Smooth muscle cell (in vitro differentiated cells): Measurements from ENCODE around the gene PHC2. TPM values are rescaled to one million over a fixed set of nuclear protein-coding genes. Genes with fewer than 3 reads are reported as not detected.

Source experiments
- DNase-seq: peaks from one replicate; lab custom pipeline; 2025; ENCODE audit not compliant: unreplicated experiment; lab: John Stamatoyannopoulos, UW
- H2AFZ ChIP-seq: fragments of 200-600 bp; sonication (generic); 2 replicates; pipeline ENCODE4 v1.6.0; 2016; ENCODE audit warnings: antibody characterized with exemption, low read depth, mild to moderate bottlenecking
- H3F3A ChIP-seq: fragments of 200-600 bp; sonication (generic); 2 replicates; pipeline ENCODE4 v1.6.0; 2017; ENCODE audit warnings: antibody characterized with exemption, low read depth
- H3K27ac ChIP-seq: fragments of 200-600 bp; sonication (generic); 2 replicates; pipeline ENCODE4 v1.5.1; 2016; ENCODE audit warnings: low read depth, mild to moderate bottlenecking
- H3K27me3 ChIP-seq: fragments of 200-600 bp; sonication (generic); 2 replicates; pipeline ENCODE4 v1.6.1; 2016; ENCODE audit warnings: low read depth, mild to moderate bottlenecking
- H3K36me3 ChIP-seq: fragments of 200-600 bp; sonication (generic); 2 replicates; pipeline ENCODE4 v1.5.1; 2016; ENCODE audit warnings: low read depth
- H3K4me1 ChIP-seq: fragments of 200-600 bp; sonication (generic); 2 replicates; pipeline ENCODE4 v1.5.1; 2016; ENCODE audit warnings: low read depth
- H3K4me2 ChIP-seq: fragments of 200-600 bp; sonication (generic); 2 replicates; pipeline ENCODE4 v1.6.0; 2016; ENCODE audit warnings: mild to moderate bottlenecking
- H3K4me3 ChIP-seq: fragments of 200-600 bp; sonication (generic); 2 replicates; pipeline ENCODE4 v1.5.1; 2016; ENCODE audit warnings: mild to moderate bottlenecking
- H3K79me2 ChIP-seq: fragments of 200-600 bp; sonication (generic); 2 replicates; pipeline ENCODE4 v1.6.0; 2016; ENCODE audit warnings: low read depth, mild to moderate bottlenecking
- H3K9ac ChIP-seq: fragments of 200-600 bp; sonication (generic); 2 replicates; pipeline ENCODE4 v1.6.0; 2016; ENCODE audit warnings: low read depth
- H3K9me3 ChIP-seq: fragments of 200-600 bp; sonication (generic); replicated peaks from 2 replicates; pipeline ENCODE4 v1.5.1; 2016; ENCODE audit warnings: low read depth
- H4K20me1 ChIP-seq: fragments of 200-600 bp; sonication (generic); 2 replicates; pipeline ENCODE4 v1.6.0; 2016; ENCODE audit warnings: low read depth
- CTCF ChIP-seq: fragments of 200-600 bp; sonication (generic); IDR thresholded peaks from 2 replicates; pipeline ENCODE4 v1.5.1; 2017; ENCODE audit warnings: borderline replicate concordance, mild to moderate bottlenecking, antibody characterized with exemption; ENCODE audit not compliant: insufficient read depth, poor library complexity, severe bottlenecking
- WGBS: methylation state at CpG from one replicate; pipeline ENCODE4 v1.1.7; 2016; ENCODE audit warnings: low lambda C conversion rate; 5-methylcytosine and 5-hydroxymethylcytosine counted together
- polyA plus RNA-seq: library from polyadenylated mRNA; unstranded; fragments of >200 nt; fragmentation: Nextera tagmentation; extraction: Ambion mirVana; gene quantifications from 2 replicates; pipeline ENCODE4 v1.2.1, GENCODE V29; 2016
- total RNA-seq: library from RNA; depleted of rRNA; stranded (reverse); fragments of >200 nt; gene quantifications from 2 replicates; pipeline ENCODE4 v1.2.3, GENCODE V29; 2014

The PHC2 gene
- total and polyA plus RNA-seq, 2 experiments from 2014 or later: 42.4 to 109 TPM

GRCh38 chr1:33275706-33276572 is 155.0 kb downstream of the PHC2 start:
- Histone ChIP-seq H2AFZ (no peak overlapping the region), H3K36me3 (no peaks in the 10 kb centered on the region), H3K4me2 (no peak overlapping the region), H3K27ac (no peak overlapping the region), H4K20me1 (peaks cover 52% of the 10 kb centered on the region), H3K27me3 (no peaks in the 10 kb centered on the region), H3K4me1 (no peaks in the 10 kb centered on the region), H3K4me3 (no peak overlapping the region), H3F3A (no peaks in the 10 kb centered on the region), H3K9me3 (no peaks in the 10 kb centered on the region), H3K9ac (no peak overlapping the region), H3K79me2 (peaks cover 11% of the 10 kb centered on the region)
- WGBS: 97% methylated on average over 40 of the region's 45 CpGs
- TF ChIP-seq CTCF: no peak
- DNase-seq: no peak

DNA sequence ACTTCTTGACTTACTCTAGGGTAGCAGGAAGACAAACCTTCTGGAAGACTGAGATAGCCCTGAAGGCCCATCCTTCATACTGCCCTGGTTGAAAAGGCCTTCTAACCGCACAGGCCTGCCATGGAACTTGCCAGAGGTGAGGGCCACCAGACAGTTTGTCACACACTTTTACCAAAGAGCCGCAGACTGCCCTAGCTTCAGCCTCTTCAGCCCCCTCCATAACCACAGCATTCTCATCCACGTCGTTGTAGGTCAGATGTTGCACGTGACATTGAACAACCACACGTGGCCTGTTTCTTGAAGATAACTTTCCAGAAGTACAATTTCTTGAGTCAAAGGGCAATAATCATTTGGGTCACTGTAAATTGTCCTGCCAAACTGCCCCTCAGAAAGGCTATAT is 155.7 kb downstream of the PHC2 start:
- H4K20me1 ChIP-seq: peaks cover 60% of the 10 kb centered on the region
- no peak overlapping the region for H3K27ac ChIP-seq
- H3K4me2 ChIP-seq: no peak overlapping the region
- H3K36me3 ChIP-seq: no peaks in the 10 kb centered on the region
- no peaks in the 10 kb centered on the region for H3K27me3 ChIP-seq
- no peak overlapping the region for H2AFZ ChIP-seq
- H3K79me2 ChIP-seq: peaks cover 17% of the 10 kb centered on the region
- H3K9me3 ChIP-seq: no peaks in the 10 kb centered on the region
- no peaks in the 10 kb centered on the region for H3K4me1 ChIP-seq
- no peak for TF ChIP-seq CTCF
- DNase-seq: no peak
- no peak overlapping the region for H3K9ac ChIP-seq
- H3F3A ChIP-seq: no peaks in the 10 kb centered on the region
- no peak overlapping the region for H3K4me3 ChIP-seq
- 91% methylated on average over 6 of the region's 6 CpGs for WGBS

- no peak for TF ChIP-seq CTCF
- Histone ChIP-seq H3K36me3 (no peaks in the 10 kb centered on the region), H3K27ac (no peak overlapping the region), H3K9ac (no peak overlapping the region), H3K9me3 (no peaks in the 10 kb centered on the region), H4K20me1 (peaks cover 67% of the 10 kb centered on the region), H3K79me2 (peaks cover 23% of the 10 kb centered on the region), H2AFZ (no peak overlapping the region), H3K4me1 (no peaks in the 10 kb centered on the region), H3K4me3 (no peak overlapping the region), H3K4me2 (no peak overlapping the region), H3K27me3 (no peaks in the 10 kb centered on the region), H3F3A (no peaks in the 10 kb centered on the region)
- 94% methylated on average over 1 of the region's 1 CpG for WGBS
- no peak for DNase-seq
These were observed 156.4 kb downstream of the PHC2 start for GRCh38 chr1:33274446-33274845.

GRCh38 chr1:33273961-33274371 is 156.9 kb downstream of the PHC2 start:
- Histone ChIP-seq H3K4me1 (no peaks in the 10 kb centered on the region), H3K9me3 (no peaks in the 10 kb centered on the region), H3K9ac (no peak overlapping the region), H3K79me2 (peaks cover 28% of the 10 kb centered on the region), H3K4me3 (no peak overlapping the region), H3F3A (no peaks in the 10 kb centered on the region), H3K27me3 (no peaks in the 10 kb centered on the region), H3K36me3 (no peaks in the 10 kb centered on the region), H3K27ac (no peak overlapping the region), H4K20me1 (peaks cover 72% of the 10 kb centered on the region), H3K4me2 (no peak overlapping the region), H2AFZ (no peak overlapping the region)
- no peak for TF ChIP-seq CTCF
- WGBS: 85% methylated on average over 7 of the region's 7 CpGs
- DNase-seq: no peak
